Suprapubic skin (tissue), 4 donors: Measurements from ENCODE around the gene MED29. TPM values are rescaled to one million over a fixed set of nuclear protein-coding genes. Genes with fewer than 3 reads are reported as not detected.

Experiments
- DNase-seq, 2 donors: peaks; one replicate each; pipeline ENCODE4 v3.0.0-alpha.2; 2019; ENCODE audit warnings: low spot score in 2 of 2
- H3K27ac ChIP-seq: fragments of 200-600 bp; sonication (generic); one replicate; pipeline ENCODE4 v1.5.1; 2019
- H3K27me3 ChIP-seq: fragments of 200-600 bp; sonication (generic); one replicate; pipeline ENCODE4 v1.5.1; 2019
- H3K36me3 ChIP-seq: fragments of 200-600 bp; sonication (generic); one replicate; pipeline ENCODE4 v1.5.1; 2019
- H3K4me1 ChIP-seq: fragments of 200-600 bp; sonication (generic); one replicate; pipeline ENCODE4 v1.5.1; 2019
- H3K4me3 ChIP-seq: fragments of 200-600 bp; sonication (generic); one replicate; pipeline ENCODE4 v1.5.1; 2019; ENCODE audit warnings: mild to moderate bottlenecking
- H3K9me3 ChIP-seq: fragments of 200-600 bp; sonication (generic); one replicate; pipeline ENCODE4 v1.5.1; 2019
- EP300 ChIP-seq: sonication (generic); formaldehyde crosslinking; IDR thresholded peaks from one replicate; pipeline ENCODE4 v1.6.1; 2017; ENCODE audit warnings: antibody characterized with exemption
- POLR2A ChIP-seq, 2 donors: fragments of 450-650 bp; IDR thresholded peaks; one replicate each; pipeline ENCODE4 v1.6.1; 2017; ENCODE audit warnings: antibody characterized with exemption in 2 of 2, mild to moderate bottlenecking in 2 of 2, moderate library complexity in 2 of 2
- POLR2AphosphoS5 ChIP-seq, 3 donors: sonication (generic); formaldehyde crosslinking; IDR thresholded peaks; one replicate each; pipeline ENCODE4 v1.6.1; 2017; ENCODE audit warnings: antibody characterized with exemption in 3 of 3
- WGBS: methylation state at CpG from one replicate; pipeline ENCODE4 v1.1.5; 2018; 5-methylcytosine and 5-hydroxymethylcytosine counted together
- total RNA-seq, 4 donors: library from RNA; depleted of rRNA; stranded (reverse); fragments of >200 nt; gene quantifications; one replicate each; pipeline ENCODE4 v1.1.0, GENCODE V29; 2016
- TF ChIP-seq, protein P1 (sequence below), 2 donors: fragments of 200-600 bp in 1 of 2; fragments of 450-650 bp in 1 of 2; sonication (generic) in 1 of 2; IDR thresholded peaks; one replicate each; pipeline ENCODE4 v1.5.1; 2016 to 2019; ENCODE audit warnings: antibody characterized with exemption in 2 of 2, mild to moderate bottlenecking in 1 of 2, moderate library complexity in 1 of 2

Gene MED29
- total RNA-seq, 4 donors from 2014 or later = 36.3 to 57.8 (median 48.0) TPM

DNA sequence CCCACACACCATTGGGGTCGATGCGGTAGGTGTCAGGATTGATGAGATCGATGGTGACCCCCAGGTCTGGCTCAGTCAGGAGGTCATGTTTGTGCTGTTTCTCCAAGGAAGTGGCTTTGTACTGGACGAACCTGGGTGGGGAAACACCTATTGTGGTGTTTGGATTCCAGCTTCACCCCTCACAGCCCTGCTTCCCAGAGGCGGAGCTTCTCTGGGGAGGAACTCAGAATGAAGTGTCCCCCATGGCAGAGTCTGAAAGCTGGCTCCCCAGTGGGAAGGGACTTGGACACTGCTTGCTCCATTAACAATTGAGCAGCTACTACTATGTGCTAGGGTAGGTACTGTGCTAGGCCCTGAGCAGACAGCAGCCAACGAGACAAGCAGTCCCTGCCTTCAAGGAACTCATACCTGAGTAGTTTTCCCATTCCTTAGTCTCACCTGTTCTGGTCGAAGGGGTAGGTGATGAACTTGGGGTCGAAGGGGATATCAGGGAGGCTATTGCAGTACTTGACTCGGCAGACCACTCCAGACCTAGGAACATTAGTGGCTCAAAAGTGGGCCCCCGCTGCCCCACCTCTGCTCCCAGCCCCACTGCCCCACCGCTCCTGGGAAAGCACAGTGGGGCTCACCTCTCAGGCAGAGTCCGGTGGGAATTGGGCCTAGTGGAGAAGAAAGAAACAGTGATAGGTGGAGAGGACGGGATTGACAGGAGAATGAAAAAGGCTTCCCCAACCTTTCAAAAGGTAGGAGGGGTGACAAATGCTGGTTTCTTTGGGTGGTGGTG lies 1.4 kb upstream of the MED29 start:
- WGBS = 68% methylated on average over 11 of the region's 13 CpGs

DNA sequence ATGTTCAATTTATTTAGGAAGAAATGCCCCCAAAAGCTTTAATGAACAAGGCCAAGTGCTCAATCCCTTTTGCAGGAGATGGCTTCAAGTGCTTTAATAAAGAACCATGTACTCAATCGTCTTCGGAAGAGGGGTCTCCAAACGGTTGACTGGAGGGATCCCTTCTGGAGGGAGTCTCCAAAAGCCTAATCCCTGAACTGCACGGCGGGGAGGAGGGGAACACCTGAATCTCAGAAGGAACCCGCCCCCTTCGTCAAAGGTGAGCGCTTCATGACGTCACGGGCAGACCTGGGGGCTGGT lies 777 bp upstream of the MED29 start:
- TF ChIP-seq, protein P1, sequence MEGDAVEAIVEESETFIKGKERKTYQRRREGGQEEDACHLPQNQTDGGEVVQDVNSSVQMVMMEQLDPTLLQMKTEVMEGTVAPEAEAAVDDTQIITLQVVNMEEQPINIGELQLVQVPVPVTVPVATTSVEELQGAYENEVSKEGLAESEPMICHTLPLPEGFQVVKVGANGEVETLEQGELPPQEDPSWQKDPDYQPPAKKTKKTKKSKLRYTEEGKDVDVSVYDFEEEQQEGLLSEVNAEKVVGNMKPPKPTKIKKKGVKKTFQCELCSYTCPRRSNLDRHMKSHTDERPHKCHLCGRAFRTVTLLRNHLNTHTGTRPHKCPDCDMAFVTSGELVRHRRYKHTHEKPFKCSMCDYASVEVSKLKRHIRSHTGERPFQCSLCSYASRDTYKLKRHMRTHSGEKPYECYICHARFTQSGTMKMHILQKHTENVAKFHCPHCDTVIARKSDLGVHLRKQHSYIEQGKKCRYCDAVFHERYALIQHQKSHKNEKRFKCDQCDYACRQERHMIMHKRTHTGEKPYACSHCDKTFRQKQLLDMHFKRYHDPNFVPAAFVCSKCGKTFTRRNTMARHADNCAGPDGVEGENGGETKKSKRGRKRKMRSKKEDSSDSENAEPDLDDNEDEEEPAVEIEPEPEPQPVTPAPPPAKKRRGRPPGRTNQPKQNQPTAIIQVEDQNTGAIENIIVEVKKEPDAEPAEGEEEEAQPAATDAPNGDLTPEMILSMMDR (IDR thresholded peaks at IDR 0.05) = no peak
- TF ChIP-seq EP300 = no peak
- no peak for TF ChIP-seq POLR2AphosphoS5 (IDR thresholded peaks at IDR 0.05)
- no peak for TF ChIP-seq POLR2A (IDR thresholded peaks at IDR 0.05)
- no peak for DNase-seq
- H3K36me3 ChIP-seq = peaks cover 57% of the 10 kb centered on the region
- H3K4me3 ChIP-seq = peak overlapping the region; percentile 77
- H3K27me3 ChIP-seq = no peaks in the 10 kb centered on the region
- no peaks in the 10 kb centered on the region for H3K9me3 ChIP-seq
- H3K27ac ChIP-seq = peak overlapping the region; percentile 97
- peaks cover 27% of the 10 kb centered on the region for H3K4me1 ChIP-seq
- 3% methylated on average over 5 of the region's 10 CpGs for WGBS

More for the DNA sequence above, 1.4 kb upstream of the MED29 start:
- Histone ChIP-seq H3K4me1 (peaks cover 27% of the 10 kb centered on the region), H3K9me3 (no peaks in the 10 kb centered on the region), H3K27me3 (no peaks in the 10 kb centered on the region), H3K4me3 (peak overlapping the region; percentile 77), H3K27ac (peak overlapping the region; percentile 97), H3K36me3 (peaks cover 61% of the 10 kb centered on the region)
- TF ChIP-seq POLR2A (IDR thresholded peaks at IDR 0.05) (no peak), POLR2AphosphoS5 (IDR thresholded peaks at IDR 0.05) (no peak), EP300 (no peak)
- TF ChIP-seq, protein P1 (IDR thresholded peaks at IDR 0.05) = no peak
- DNase-seq = no peak

GRCh38 chr19:39397360-39398296 lies 6.5 kb downstream of the MED29 start:
- 35% methylated on average over 7 of the region's 17 CpGs for WGBS
- H3K27ac ChIP-seq = peak overlapping the region; percentile 95
- DNase-seq = peak; percentile 91 to 95
- peak overlapping the region; percentile 9 for H3K4me3 ChIP-seq
- H3K27me3 ChIP-seq = no peaks in the 10 kb centered on the region
- peaks cover 56% of the 10 kb centered on the region for H3K4me1 ChIP-seq
- peaks cover 20% of the 10 kb centered on the region for H3K36me3 ChIP-seq
- no peak for TF ChIP-seq EP300
- TF ChIP-seq, protein P1 (IDR thresholded peaks at IDR 0.05) = peak; percentile 96 to 97
- peak in 1 of 2 donors; percentile 20 for TF ChIP-seq POLR2A (IDR thresholded peaks at IDR 0.05)
- TF ChIP-seq POLR2AphosphoS5 (IDR thresholded peaks at IDR 0.05) = peak in 2 of 3 donors; percentile 42 to 61
- H3K9me3 ChIP-seq = no peaks in the 10 kb centered on the region

DNA sequence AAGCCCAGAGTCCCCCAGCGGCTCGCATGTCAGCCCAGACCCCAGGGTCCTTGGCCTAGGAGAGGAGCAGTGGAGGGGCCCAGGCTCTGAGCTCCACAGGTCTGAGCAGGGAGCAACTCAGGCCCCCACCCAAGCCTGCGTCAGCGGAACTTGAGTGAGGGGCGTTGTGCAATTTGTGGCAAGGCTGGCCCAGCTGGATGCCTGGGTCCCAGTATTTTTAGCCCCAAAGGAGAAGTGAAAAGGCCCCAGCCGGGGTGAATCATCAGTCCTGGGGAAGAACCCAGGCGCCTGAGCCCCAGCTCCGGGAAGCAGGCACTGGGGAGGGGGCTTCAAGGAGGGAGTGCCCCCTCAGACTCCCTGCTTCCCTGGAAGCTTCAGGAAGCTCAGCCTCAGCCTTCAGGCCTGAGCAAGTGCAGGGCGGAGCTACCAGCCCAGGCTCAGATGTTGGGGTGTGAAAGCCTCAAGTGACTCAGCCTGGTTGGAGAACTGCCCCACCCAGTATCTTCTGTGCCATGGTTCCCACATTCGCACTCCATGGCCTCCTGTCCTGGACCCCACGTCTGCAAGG lies 7.2 kb downstream of the MED29 start:
- H3K4me3 ChIP-seq = peak overlapping the region; percentile 9
- no peaks in the 10 kb centered on the region for H3K27me3 ChIP-seq
- H3K27ac ChIP-seq = peak overlapping the region; percentile 95
- H3K9me3 ChIP-seq = no peaks in the 10 kb centered on the region
- H3K36me3 ChIP-seq = peaks cover 18% of the 10 kb centered on the region
- TF ChIP-seq EP300 = no peak
- TF ChIP-seq POLR2AphosphoS5 (IDR thresholded peaks at IDR 0.05) = peak; percentile 25 to 41 (median 35)
- TF ChIP-seq, protein P1 (IDR thresholded peaks at IDR 0.05) = no peak
- no peak for TF ChIP-seq POLR2A (IDR thresholded peaks at IDR 0.05)
- DNase-seq = peak; percentile 92 to 95
- 31% methylated on average over 11 of the region's 11 CpGs for WGBS
- H3K4me1 ChIP-seq = peaks cover 62% of the 10 kb centered on the region
